BJ (cell line): ENCODE data around the gene PDZD2. TPM values are rescaled to one million over a fixed set of nuclear protein-coding genes. Genes with fewer than 3 reads are reported as not detected.
"Not testable (repeated sequence)": the region's sequence is repeated elsewhere in the genome, so short reads cannot be mapped to it uniquely, and the experiment has no call there.

Source experiments
- CTCF ChIA-PET: fragments of 350-600 bp; formaldehyde crosslinking; extraction: SDS; loops from one replicate; lab custom pipeline; 2021; ENCODE audit warnings: antibody characterized with exemption, inconsistent platforms; lab: Yijun Ruan, JAX
- POLR2A ChIA-PET: fragments of 300-600 bp; sonication (Branson Sonifier 250); formaldehyde crosslinking; extraction: SDS; loops from one replicate; lab custom pipeline; 2021; ENCODE audit warnings: antibody characterized with exemption; lab: Charles Lee
- DNase-seq: peaks from one replicate; pipeline ENCODE4 v3.0.0-alpha.2; 2011; ENCODE audit warnings: low read depth
- H3K27me3 ChIP-seq: 2 replicates; pipeline ENCODE4 v1.6.0; 2011; ENCODE audit warnings: low read length; ENCODE audit not compliant: control insufficient read depth, insufficient read depth
- H3K36me3 ChIP-seq: 2 replicates; pipeline ENCODE4 v1.5.1; 2011; ENCODE audit warnings: low read length; ENCODE audit not compliant: control insufficient read depth, insufficient read depth
- H3K4me3 ChIP-seq: 2 replicates; pipeline ENCODE4 v1.5.1; 2011; ENCODE audit warnings: low read depth, mild to moderate bottlenecking, control low read depth, low read length
- polyA plus RNA-seq: library from polyadenylated mRNA; depleted of rRNA; stranded (reverse); fragments of >200 nt; gene quantifications from 2 replicates; pipeline ENCODE4 v1.2.3, GENCODE V29; 2011
- TF ChIP-seq, protein P1 (sequence below): IDR thresholded peaks from 2 replicates; pipeline ENCODE4 v1.5.1; 2011; ENCODE audit warnings: low read depth, mild to moderate bottlenecking, control low read depth, inconsistent platforms, low read length, moderate library complexity; ENCODE audit not compliant: insufficient read depth

The PDZD2 gene
- polyA plus RNA-seq, 1 experiment, result 0.06 TPM

DNA sequence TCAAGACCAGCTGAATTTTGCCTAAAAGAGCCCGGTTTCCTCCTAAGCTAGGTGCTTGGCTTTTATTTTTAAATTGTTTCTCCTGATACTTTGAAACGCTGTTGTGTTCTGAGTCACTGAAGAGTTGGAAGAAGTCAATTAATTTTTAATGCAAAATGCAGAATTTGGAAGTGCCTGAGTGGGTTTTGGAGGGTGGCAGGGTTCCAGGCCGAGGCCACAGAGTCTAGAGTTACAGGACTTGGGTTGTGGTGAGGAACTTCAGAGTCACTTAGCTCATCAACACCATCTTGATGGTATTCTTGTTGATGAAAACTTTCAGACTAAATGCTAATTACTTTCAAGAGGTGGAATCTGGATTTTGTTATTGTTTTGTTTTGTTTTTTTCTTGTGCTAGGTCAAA is 130.6 kb downstream of the PDZD2 start:
- DNase-seq, result no peak
- TF ChIP-seq, protein P1, sequence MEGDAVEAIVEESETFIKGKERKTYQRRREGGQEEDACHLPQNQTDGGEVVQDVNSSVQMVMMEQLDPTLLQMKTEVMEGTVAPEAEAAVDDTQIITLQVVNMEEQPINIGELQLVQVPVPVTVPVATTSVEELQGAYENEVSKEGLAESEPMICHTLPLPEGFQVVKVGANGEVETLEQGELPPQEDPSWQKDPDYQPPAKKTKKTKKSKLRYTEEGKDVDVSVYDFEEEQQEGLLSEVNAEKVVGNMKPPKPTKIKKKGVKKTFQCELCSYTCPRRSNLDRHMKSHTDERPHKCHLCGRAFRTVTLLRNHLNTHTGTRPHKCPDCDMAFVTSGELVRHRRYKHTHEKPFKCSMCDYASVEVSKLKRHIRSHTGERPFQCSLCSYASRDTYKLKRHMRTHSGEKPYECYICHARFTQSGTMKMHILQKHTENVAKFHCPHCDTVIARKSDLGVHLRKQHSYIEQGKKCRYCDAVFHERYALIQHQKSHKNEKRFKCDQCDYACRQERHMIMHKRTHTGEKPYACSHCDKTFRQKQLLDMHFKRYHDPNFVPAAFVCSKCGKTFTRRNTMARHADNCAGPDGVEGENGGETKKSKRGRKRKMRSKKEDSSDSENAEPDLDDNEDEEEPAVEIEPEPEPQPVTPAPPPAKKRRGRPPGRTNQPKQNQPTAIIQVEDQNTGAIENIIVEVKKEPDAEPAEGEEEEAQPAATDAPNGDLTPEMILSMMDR, result no peak
- Histone ChIP-seq H3K36me3 (no peaks in the 10 kb centered on the region), H3K4me3 (no peak overlapping the region), H3K27me3 (peaks cover 3% of the 10 kb centered on the region; the same call in 1 of the 2 replicates)
- CTCF ChIA-PET, result no interaction called here
- POLR2A ChIA-PET, result no interaction called here

- POLR2A ChIA-PET, result no interaction called here
- Histone ChIP-seq H3K4me3 (no peak overlapping the region), H3K36me3 (no peaks in the 10 kb centered on the region), H3K27me3 (peaks cover 3% of the 10 kb centered on the region; the same call in 1 of the 2 replicates)
- DNase-seq, result no peak
- CTCF ChIA-PET, result interaction anchor here (0.7 kb wide), 1 partner anchor 131 kb away, joined by 3 read pairs; the partner anchor contains the start of gene PDZD2
- TF ChIP-seq, protein P1, result no peak
These were observed 131.3 kb downstream of the PDZD2 start for GRCh38 chr5:31770132-31770720.

- POLR2A ChIA-PET, result no interaction called here
- peaks cover 3% of the 10 kb centered on the region; the same call in 1 of the 2 replicates for H3K27me3 ChIP-seq
- no peak for DNase-seq
- H3K4me3 ChIP-seq, result no peak overlapping the region
- no peaks in the 10 kb centered on the region for H3K36me3 ChIP-seq
- CTCF ChIA-PET, result interaction anchor here (0.7 kb wide), 1 partner anchor 132 kb away, joined by 3 read pairs; the partner anchor contains the start of gene PDZD2
- TF ChIP-seq, protein P1, result no peak
These were observed 132.1 kb downstream of the PDZD2 start for GRCh38 chr5:31770998-31771397.

DNA sequence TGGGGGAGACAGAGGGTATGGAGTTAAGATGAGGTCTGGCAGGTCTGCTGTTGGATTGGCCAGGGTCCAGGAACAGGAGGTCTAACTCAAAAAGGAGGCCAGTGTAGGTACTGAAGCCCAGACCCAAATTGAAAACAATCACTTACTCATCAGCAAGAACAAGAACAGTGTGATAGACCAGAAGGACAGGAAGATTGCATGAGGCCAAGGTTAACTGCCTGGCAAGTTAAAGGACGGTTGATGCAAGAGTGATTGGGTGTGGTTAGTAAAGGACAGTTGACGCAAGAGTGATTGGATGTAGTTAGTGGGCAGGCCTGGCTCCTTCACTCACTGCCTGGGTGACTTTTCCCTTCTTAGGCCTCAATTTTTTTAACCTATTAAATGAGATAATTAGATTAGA is 132.6 kb downstream of the PDZD2 start:
- H3K36me3 ChIP-seq, result no peaks in the 10 kb centered on the region
- H3K27me3 ChIP-seq, result peaks cover 3% of the 10 kb centered on the region; the same call in 1 of the 2 replicates
- no peak overlapping the region for H3K4me3 ChIP-seq
- DNase-seq, result no peak
- CTCF ChIA-PET, result no interaction called here
- TF ChIP-seq, protein P1, result no peak
- POLR2A ChIA-PET, result no interaction called here

GRCh38 chr5:31776294-31776693 is 137.4 kb downstream of the PDZD2 start:
- H3K27me3 ChIP-seq, DNase-seq, CTCF ChIA-PET, POLR2A ChIA-PET, H3K36me3 ChIP-seq, H3K4me3 ChIP-seq: not testable (repeated sequence)
